ENCODE results near the gene DLEC1. TPM values are rescaled to one million over a fixed set of nuclear protein-coding genes. Genes with fewer than 3 reads are reported as not detected.

Gene DLEC1
- total and polyA plus RNA-seq, 2 of the 4 experiments (the other 2 are of a cell fraction) = 0.03 TPM; not detected in 1

- no peaks in the 10 kb centered on the region for H3K79me1 ChIP-seq (ENCODE audit: low read depth in 1 of 2, low read length in 2 of 2)
- no peak overlapping the region for H3K14ac ChIP-seq (replicated peaks; ENCODE audit: low read depth, low read length)
- DNase-seq (no peak), ATAC-seq (ENCODE audit: low read depth) (no peak)
- intact Hi-C loops (cut with micrococcal nuclease) (no loop called here), dilution Hi-C loops (cut with HindIII; ENCODE audit: low sequenced_read_pairs, unreplicated experiment) (no loop called here), in situ Hi-C loops (cut with MboI; ENCODE audit: low sequenced_read_pairs) (no loop called here)
- H2AFZ ChIP-seq (replicated peaks; ENCODE audit: low read length, poor library complexity) = no peak overlapping the region
- H2BK20ac ChIP-seq (ENCODE audit: low read depth, low read length) = no peak overlapping the region
- H4K8ac ChIP-seq (ENCODE audit: low read depth in 2 of 2, low read length in 2 of 2) = no peak overlapping the region
- ChIA-PET POLR2A (ENCODE audit: unreplicated experiment) (no interaction called here), CTCF (interaction anchor here (0.6 kb wide), 1 partner anchor 941 kb away, joined by 3 read pairs; no protein-coding TSS in a partner anchor)
- H3K4ac ChIP-seq (ENCODE audit: low read depth, low read length) = no peak overlapping the region
- no peaks in the 10 kb centered on the region for H3K27me3 ChIP-seq (ENCODE audit: control insufficient read depth, insufficient read depth, low read length)
- H3K4me3 ChIP-seq (ENCODE audit: insufficient read depth, low read depth, low read length) = no peak overlapping the region
- no peaks in the 10 kb centered on the region for H3K36me3 ChIP-seq (ENCODE audit: control insufficient read depth, insufficient read depth, low read length)
- TF ChIP-seq CTCF (conservative IDR thresholded peaks at IDR 0.05; ENCODE audit: low read depth, low read length) (no peak), MAFK (IDR thresholded peaks at IDR 0.05; ENCODE audit: low read depth, low read length) (no peak), NFE2L2 (IDR thresholded peaks at IDR 0.05; ENCODE audit: low read depth, low read length) (no peak), FOS (IDR thresholded peaks at IDR 0.05; ENCODE audit: low read depth, low read length) (no peak)
- H4K5ac ChIP-seq (ENCODE audit: low read depth, low read length) = no peak overlapping the region
- H2BK15ac ChIP-seq (ENCODE audit: low read depth, low read length) = no peak overlapping the region
- peaks cover 3% of the 10 kb centered on the region; the same call in 1 of the 2 replicates for H3K9me3 ChIP-seq (ENCODE audit: control insufficient read depth, insufficient read depth, low read length)
- H3K9ac ChIP-seq (ENCODE audit: low read depth, low read length) = no peak overlapping the region
- H2BK120ac ChIP-seq (ENCODE audit: low read depth, low read length) = no peak overlapping the region
- no peaks in the 10 kb centered on the region for H3K4me1 ChIP-seq (ENCODE audit: control insufficient read depth, insufficient read depth, low read length)
- 100% methylated on average over 1 of the region's 5 CpGs; no CpG with 5 or more reads in 1 of the 2 experiments for WGBS, 2 experiments (ENCODE audit: extremely low coverage in 2 of 2, insufficient read length in 1 of 2)
- no peak overlapping the region for H4K91ac ChIP-seq (ENCODE audit: insufficient read depth, low read depth, low read length)
- no TSS peak for BruUV-seq (replicated peaks)
- no peaks in the 10 kb centered on the region for H3K9me1 ChIP-seq (ENCODE audit: insufficient read depth, low read length)
- no peak overlapping the region for H3K23ac ChIP-seq (ENCODE audit: low read depth, low read length)
- H2AK5ac ChIP-seq (ENCODE audit: low read depth, low read length) = no peak overlapping the region
- no peak overlapping the region for H2BK5ac ChIP-seq (ENCODE audit: low read depth, low read length, poor library complexity, severe bottlenecking)
- H3K27ac ChIP-seq (ENCODE audit: insufficient read depth, low read length) = no peak overlapping the region
- no peak overlapping the region for H3K18ac ChIP-seq (ENCODE audit: low read depth, low read length)
- H2AK9ac ChIP-seq (replicated peaks; ENCODE audit: low read depth, low read length, poor library complexity) = no peak overlapping the region
- no peak overlapping the region for H3K4me2 ChIP-seq (ENCODE audit: low read depth, low read length)
- no peaks in the 10 kb centered on the region for H4K20me1 ChIP-seq (ENCODE audit: insufficient read depth, low read length)
- no peak overlapping the region for H3K56ac ChIP-seq (ENCODE audit: extremely low read depth, insufficient read depth, low read length)
These were observed 109.4 kb downstream of the DLEC1 start for GRCh38 chr3:38148311-38148882.
